ENCODE data around the gene IQCK. TPM values are rescaled to one million over a fixed set of nuclear protein-coding genes. Genes with fewer than 3 reads are reported as not detected.

Gene IQCK
- total RNA-seq, 2 experiments from 2014 or later: 1.6 to 2.1 TPM

DNA sequence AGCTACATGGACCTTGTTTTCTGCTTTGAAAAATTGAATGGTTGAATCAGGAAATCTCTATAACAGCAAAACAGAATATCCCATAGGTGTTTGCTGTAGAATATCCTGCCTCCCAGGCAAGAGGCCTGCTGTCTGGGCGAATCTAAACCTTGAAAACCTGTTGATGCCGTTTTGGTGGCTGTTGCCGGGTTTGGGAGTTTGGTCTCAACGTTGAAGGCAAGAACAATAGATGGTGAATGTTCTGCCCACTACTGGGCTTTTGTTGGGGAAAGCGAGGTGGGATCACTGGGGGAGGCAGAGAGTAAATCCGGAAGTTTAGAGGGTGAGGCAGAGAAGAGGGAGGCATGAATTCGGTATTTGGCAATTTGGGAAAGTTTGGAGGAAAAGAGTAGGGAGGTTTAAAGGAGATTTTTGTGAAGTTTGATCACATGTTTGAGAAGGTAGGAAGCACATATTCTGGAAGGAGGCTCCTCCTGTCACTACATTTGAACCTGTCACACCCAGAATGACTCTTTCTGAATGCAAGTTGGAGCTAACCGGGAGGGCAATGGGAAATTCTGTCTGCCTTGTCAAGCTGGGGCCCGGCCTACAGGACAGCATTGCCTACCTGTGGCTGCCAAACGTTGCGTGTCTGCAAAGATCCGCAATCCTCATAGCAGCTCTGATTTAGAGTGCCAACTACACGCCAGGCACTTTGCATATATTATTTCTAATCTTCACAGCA, 120.1 kb downstream of the IQCK start:
- Mint-ChIP-seq H3K9me3 (no peaks in the 10 kb centered on the region), H3K27me3 (peaks cover 6% of the 10 kb centered on the region), H3K4me1 (no peaks in the 10 kb centered on the region), H3K4me3 (no peak overlapping the region), H3K36me3 (no peaks in the 10 kb centered on the region), H3K27ac (no peak overlapping the region)
- ATAC-seq (ENCODE audit: low read depth): no peak
- no peak for DNase-seq
- POLR2A ChIA-PET: no interaction called here

DNA sequence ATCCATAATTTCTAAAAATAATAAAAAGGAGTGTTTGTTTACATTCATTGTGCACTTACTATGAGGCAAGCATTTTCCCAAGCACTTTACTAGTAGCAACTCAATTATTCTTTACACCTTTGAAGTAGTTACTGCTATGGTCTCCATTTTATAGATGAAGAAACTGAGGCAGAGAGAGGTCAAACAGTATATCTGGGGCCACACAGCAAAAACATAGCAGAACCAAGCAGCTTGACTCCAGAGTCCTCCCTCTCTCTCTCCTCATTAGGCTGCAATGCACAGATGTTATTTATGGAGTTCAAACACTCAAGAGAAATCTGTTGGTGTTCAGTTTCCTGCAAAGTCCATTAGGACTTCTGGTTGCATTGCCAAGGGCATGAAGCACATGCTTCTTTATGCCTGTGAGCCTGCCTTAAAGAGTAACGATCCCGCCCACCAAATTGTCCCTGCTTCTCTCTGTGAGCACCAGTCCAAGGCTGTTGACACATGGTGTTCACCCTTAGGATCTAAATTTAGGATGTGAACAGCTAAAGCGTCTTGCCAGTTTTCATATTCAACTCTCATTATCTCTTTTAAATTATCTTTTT, 122.5 kb downstream of the IQCK start:
- Mint-ChIP-seq H3K9me3 (no peaks in the 10 kb centered on the region), H3K4me3 (no peak overlapping the region), H3K27me3 (peaks cover 8% of the 10 kb centered on the region), H3K36me3 (no peaks in the 10 kb centered on the region), H3K4me1 (no peaks in the 10 kb centered on the region), H3K27ac (no peak overlapping the region)
- ATAC-seq (ENCODE audit: low read depth): no peak
- POLR2A ChIA-PET: no interaction called here
- DNase-seq: no peak

GRCh38 chr16:19841184-19841583, 123.1 kb downstream of the IQCK start:
- no peak overlapping the region for H3K4me3 Mint-ChIP-seq
- no peaks in the 10 kb centered on the region for H3K4me1 Mint-ChIP-seq
- DNase-seq (no peak), ATAC-seq (ENCODE audit: low read depth) (no peak)
- peaks cover 8% of the 10 kb centered on the region for H3K27me3 Mint-ChIP-seq
- H3K36me3 Mint-ChIP-seq: no peaks in the 10 kb centered on the region
- POLR2A ChIA-PET: no interaction called here
- no peaks in the 10 kb centered on the region for H3K9me3 Mint-ChIP-seq
- no peak overlapping the region for H3K27ac Mint-ChIP-seq

- Mint-ChIP-seq H3K9me3 (no peaks in the 10 kb centered on the region), H3K36me3 (no peaks in the 10 kb centered on the region), H3K4me1 (no peaks in the 10 kb centered on the region), H3K27ac (no peak overlapping the region), H3K27me3 (peaks cover 11% of the 10 kb centered on the region), H3K4me3 (no peak overlapping the region)
- no peak for ATAC-seq (ENCODE audit: low read depth)
- DNase-seq: no peak
- POLR2A ChIA-PET: interaction anchor here (0.6 kb wide), 1 partner anchor 208 kb away, joined by 3 read pairs; no protein-coding TSS in a partner anchor
Measured at GRCh38 chr16:19842426-19843157, 124.5 kb downstream of the IQCK start.

GRCh38 chr16:19843371-19843770, 125.3 kb downstream of the IQCK start:
- DNase-seq (no peak), ATAC-seq (ENCODE audit: low read depth) (no peak)
- POLR2A ChIA-PET: interaction anchor here (0.6 kb wide), 1 partner anchor 209 kb away, joined by 3 read pairs; no protein-coding TSS in a partner anchor
- no peak overlapping the region for H3K27ac Mint-ChIP-seq
- no peaks in the 10 kb centered on the region for H3K4me1 Mint-ChIP-seq
- H3K36me3 Mint-ChIP-seq: no peaks in the 10 kb centered on the region
- no peaks in the 10 kb centered on the region for H3K9me3 Mint-ChIP-seq
- H3K27me3 Mint-ChIP-seq: peaks cover 11% of the 10 kb centered on the region
- H3K4me3 Mint-ChIP-seq: no peak overlapping the region

- no peak overlapping the region for H3K4me3 Mint-ChIP-seq
- H3K27ac Mint-ChIP-seq: no peak overlapping the region
- H3K27me3 Mint-ChIP-seq: peaks cover 11% of the 10 kb centered on the region
- H3K9me3 Mint-ChIP-seq: no peaks in the 10 kb centered on the region
- no peaks in the 10 kb centered on the region for H3K36me3 Mint-ChIP-seq
- no peaks in the 10 kb centered on the region for H3K4me1 Mint-ChIP-seq
- POLR2A ChIA-PET: no interaction called here
- DNase-seq: no peak
- no peak for ATAC-seq (ENCODE audit: low read depth)
Measured at GRCh38 chr16:19844945-19845641, 127.0 kb downstream of the IQCK start.

- POLR2A ChIA-PET: no interaction called here
- H3K4me3 Mint-ChIP-seq: no peak overlapping the region
- no peak overlapping the region for H3K27ac Mint-ChIP-seq
- no peak for DNase-seq
- H3K4me1 Mint-ChIP-seq: no peaks in the 10 kb centered on the region
- H3K27me3 Mint-ChIP-seq: peaks cover 7% of the 10 kb centered on the region
- H3K36me3 Mint-ChIP-seq: no peaks in the 10 kb centered on the region
- no peaks in the 10 kb centered on the region for H3K9me3 Mint-ChIP-seq
- no peak for ATAC-seq (ENCODE audit: low read depth)
Measured at GRCh38 chr16:19846436-19846835, 128.4 kb downstream of the IQCK start.

DNA sequence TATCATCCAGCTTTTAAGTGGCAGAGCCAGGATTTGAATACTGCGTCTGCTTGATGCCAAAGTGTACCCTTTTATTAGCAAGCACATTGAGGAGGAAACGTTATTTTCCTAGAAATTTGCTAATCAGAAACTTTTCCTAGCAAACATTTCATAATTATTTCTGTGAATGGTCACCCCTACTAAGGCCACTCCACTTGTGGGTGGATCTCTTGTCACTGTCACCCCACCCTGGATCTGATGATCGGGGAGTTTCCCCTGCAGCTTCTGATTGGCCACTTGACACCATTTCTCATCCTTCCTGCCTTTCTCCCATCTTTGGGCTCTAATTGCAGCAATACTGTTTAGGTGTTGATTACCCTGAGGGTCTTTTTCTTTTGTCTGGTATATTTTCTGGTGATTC, 130.7 kb downstream of the IQCK start:
- Mint-ChIP-seq H3K4me1 (no peaks in the 10 kb centered on the region), H3K27ac (no peak overlapping the region), H3K9me3 (no peaks in the 10 kb centered on the region), H3K4me3 (no peak overlapping the region), H3K36me3 (no peaks in the 10 kb centered on the region), H3K27me3 (peaks cover 7% of the 10 kb centered on the region)
- DNase-seq: no peak
- POLR2A ChIA-PET: no interaction called here
- no peak for ATAC-seq (ENCODE audit: low read depth)

DNA sequence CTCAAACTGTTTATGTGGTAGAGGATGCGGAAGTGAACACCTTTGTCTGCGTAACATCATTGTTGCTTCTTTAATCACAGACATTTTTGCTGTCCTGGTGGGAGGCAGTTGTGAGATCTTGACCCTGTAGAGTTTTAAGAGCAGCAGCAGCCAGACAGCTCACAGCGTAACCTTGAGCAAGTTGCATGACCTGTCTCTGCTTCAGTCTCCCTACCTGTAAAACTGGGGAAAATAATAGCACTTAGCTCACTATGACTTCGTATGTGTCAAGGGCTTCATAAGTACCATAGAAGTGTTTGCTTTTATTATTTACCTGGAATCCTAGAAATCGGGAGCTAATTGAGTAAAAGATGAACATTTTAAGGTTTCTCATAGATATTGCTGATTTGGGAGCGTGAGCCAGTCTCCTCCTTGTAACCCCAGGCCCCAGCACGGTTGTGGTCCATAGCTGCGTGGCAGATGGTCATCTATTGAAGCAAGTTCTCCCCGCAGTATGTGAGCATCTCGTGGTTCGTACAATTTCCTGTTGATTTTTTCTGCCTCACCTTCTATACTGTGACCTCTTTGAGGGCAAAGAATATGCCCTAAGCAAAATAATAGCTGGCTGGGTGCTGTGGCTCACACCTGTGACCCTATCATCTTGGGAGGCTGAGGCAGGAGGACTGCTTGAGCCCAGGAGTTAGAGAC, 132.2 kb downstream of the IQCK start:
- no peak for ATAC-seq (ENCODE audit: low read depth)
- H3K27me3 Mint-ChIP-seq: peaks cover 7% of the 10 kb centered on the region

DNA sequence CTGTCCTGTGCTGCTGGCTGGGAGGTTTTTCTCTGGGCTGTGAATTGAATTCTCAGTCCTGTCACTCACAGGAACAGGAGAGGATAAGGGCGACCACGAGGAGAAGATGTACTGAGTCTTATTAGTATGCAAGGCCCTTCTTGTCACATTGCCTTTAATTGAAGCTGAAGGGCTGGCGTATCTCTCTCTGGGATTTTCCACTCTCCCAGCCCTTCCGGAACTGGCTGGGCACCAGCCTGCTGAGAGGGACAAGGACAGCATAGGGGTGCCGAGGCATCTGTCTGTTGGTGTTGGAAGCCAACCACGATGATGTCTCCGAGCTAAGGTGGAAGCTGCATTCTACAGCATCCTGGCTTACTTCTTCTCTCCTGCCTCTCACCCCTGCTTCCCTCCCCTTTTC, 133.4 kb downstream of the IQCK start:
- Mint-ChIP-seq H3K27me3 (peaks cover 7% of the 10 kb centered on the region), H3K4me3 (no peak overlapping the region), H3K27ac (no peak overlapping the region), H3K9me3 (no peaks in the 10 kb centered on the region), H3K36me3 (no peaks in the 10 kb centered on the region), H3K4me1 (no peaks in the 10 kb centered on the region)
- POLR2A ChIA-PET: no interaction called here
- no peak for ATAC-seq (ENCODE audit: low read depth)
- no peak for DNase-seq

More for the DNA sequence above, 132.2 kb downstream of the IQCK start:
- H3K4me1 Mint-ChIP-seq: no peaks in the 10 kb centered on the region
- no peaks in the 10 kb centered on the region for H3K9me3 Mint-ChIP-seq
- POLR2A ChIA-PET: no interaction called here
- H3K27ac Mint-ChIP-seq: no peak overlapping the region
- H3K4me3 Mint-ChIP-seq: no peak overlapping the region
- no peaks in the 10 kb centered on the region for H3K36me3 Mint-ChIP-seq
- DNase-seq: no peak

GRCh38 chr16:19853132-19853741, 135.2 kb downstream of the IQCK start:
- no peaks in the 10 kb centered on the region for H3K36me3 Mint-ChIP-seq
- H3K4me3 Mint-ChIP-seq: no peak overlapping the region
- ATAC-seq (ENCODE audit: low read depth): no peak
- DNase-seq: no peak
- H3K27ac Mint-ChIP-seq: no peak overlapping the region
- H3K4me1 Mint-ChIP-seq: no peaks in the 10 kb centered on the region
- H3K9me3 Mint-ChIP-seq: no peaks in the 10 kb centered on the region
- peaks cover 3% of the 10 kb centered on the region for H3K27me3 Mint-ChIP-seq
- POLR2A ChIA-PET: interaction anchor here (0.6 kb wide), 1 partner anchor 23 kb away, joined by 3 read pairs; no protein-coding TSS in a partner anchor

- ATAC-seq (ENCODE audit: low read depth) (no peak), DNase-seq (no peak)
- Mint-ChIP-seq H3K36me3 (no peaks in the 10 kb centered on the region), H3K27ac (no peak overlapping the region), H3K9me3 (no peaks in the 10 kb centered on the region), H3K4me1 (no peaks in the 10 kb centered on the region), H3K4me3 (no peak overlapping the region), H3K27me3 (peaks cover 3% of the 10 kb centered on the region)
- POLR2A ChIA-PET: no interaction called here
Measured at GRCh38 chr16:19853742-19854542, 135.9 kb downstream of the IQCK start.

All from activated naive CD8-positive, alpha-beta T cell treated with anti-CD3 and anti-CD28 coated beads, Interleukin-2, amount 10 ng/mL, durations not matched to agents 7 days and 5 days (primary cell).